GM18870 (cell line): ENCODE measurements around the gene MAGI2.

Source experiments
- ATAC-seq: cut with Tn5 transposase; IDR thresholded peaks from one replicate; pipeline ENCODE4 v1.9.1; 2021; ENCODE audit warnings: moderate library complexity; ENCODE audit not compliant: unreplicated experiment

The MAGI2 gene

GRCh38 chr7:78760620-78761355, 692.7 kb downstream of the MAGI2 start:
- no peak for ATAC-seq

- ATAC-seq: no peak
Measured at GRCh38 chr7:78752554-78752953, 700.9 kb downstream of the MAGI2 start.

- ATAC-seq: no peak
Measured at GRCh38 chr7:78751253-78751652, 702.2 kb downstream of the MAGI2 start.

DNA sequence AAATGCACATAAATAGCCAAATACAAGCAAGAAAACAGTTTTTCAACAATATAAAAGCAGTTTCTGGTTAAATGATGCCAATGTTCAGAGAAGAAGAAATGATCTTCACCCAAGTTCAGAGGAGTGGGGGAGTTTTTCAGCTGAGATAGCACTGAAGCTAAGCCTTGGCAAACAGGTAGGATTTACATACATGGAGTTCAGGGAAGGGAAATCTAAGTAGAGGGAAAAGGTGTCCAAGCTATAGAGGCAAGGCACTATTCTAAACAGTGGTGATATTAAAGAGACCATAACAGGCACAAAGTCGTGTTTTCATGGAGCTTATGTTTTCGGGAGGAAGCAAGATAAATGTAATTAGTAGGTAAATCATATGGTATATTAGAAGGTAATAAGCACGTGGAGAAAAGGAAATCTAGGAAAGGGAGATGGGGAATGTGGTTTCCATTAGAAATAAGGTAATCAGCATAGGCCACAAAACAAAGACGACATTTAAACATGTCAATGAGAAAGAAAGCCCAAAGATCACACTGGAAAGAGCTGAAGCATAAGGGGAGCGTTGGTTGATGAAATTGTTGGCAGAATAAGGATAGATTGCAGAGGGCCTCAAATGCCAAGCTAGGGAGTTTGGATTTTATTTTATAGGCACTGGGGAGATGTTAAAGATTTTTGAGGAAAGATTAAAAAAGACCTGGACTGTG, 704.3 kb downstream of the MAGI2 start:
- no peak for ATAC-seq

- ATAC-seq: no peak
Measured at GRCh38 chr7:78747592-78747991, 705.9 kb downstream of the MAGI2 start.

DNA sequence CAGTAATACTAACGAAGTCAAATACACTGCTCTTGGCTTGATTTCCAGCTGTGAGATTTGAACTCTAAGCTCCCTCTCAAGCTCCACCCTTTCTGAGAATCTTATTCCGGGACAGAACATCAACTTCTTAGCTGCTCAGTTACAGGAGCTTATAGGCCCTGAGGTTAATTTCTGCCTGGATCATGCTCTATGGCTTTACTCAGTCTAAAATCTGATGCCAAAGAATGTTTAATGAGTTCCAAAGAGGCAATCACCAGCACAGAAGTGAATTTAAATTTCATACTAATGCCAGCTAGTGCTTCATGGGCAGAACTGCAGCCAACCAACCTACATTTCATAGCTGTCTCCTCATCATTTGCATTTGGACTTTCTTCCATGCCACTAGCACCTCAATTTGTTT, 707.2 kb downstream of the MAGI2 start:
- ATAC-seq: no peak

DNA sequence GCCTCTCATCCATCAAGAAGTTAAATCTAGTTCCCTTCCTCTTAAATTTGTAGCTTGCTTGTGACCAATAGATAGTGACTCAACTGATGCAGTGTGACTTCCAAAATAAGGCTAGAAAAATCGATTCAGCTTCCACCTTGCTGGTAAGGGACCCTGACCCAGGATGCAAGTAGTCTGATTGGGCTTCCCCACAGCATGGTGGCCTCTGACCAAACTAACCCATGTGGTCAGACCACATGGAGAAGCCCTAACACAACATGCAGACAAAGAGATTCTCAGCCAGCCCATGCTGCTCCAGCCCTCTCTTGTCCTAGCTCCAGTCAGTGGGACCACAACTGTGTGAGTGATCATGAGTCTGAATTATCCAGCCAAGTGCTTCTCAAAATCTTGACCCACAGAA, 710.8 kb downstream of the MAGI2 start:
- ATAC-seq: no peak

DNA sequence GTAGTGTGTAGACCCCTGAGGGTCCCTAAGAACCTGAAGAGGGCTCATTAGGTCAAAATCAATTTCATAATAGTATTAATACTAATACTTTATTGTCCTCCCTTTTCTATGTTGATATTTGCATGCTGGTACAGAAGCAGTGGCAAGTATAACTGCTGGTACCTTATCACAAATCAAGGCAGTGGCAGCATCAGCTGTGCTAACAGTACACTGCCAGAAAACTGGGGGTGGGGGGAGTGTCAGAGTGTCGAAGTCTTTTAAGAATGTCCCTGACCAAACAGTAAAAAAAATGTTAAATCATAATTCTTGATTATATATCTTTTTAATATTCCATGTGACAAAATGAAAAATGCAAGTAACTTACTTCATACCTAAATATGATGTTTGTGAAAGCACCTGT, 716.9 kb downstream of the MAGI2 start:
- ATAC-seq: no peak

GRCh38 chr7:78734626-78735025, 718.8 kb downstream of the MAGI2 start:
- no peak for ATAC-seq

DNA sequence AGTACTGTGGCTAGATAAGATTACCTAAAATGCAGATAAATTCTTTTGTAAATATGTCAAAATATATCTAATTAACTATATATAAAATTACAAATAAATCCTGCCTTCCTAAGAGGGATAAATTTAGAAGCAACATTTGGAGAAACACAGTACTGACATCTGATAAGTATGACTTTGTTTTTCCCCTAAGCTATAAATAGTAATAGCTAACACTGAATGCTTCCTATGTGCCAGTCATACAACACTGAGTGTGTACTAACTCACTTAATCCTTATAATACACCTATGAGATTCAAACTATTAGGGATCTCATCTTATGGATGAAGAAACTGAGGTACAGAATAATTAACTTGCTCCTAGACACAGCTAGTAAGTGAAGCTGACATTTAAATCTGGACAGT, 733.4 kb downstream of the MAGI2 start:
- ATAC-seq: no peak

DNA sequence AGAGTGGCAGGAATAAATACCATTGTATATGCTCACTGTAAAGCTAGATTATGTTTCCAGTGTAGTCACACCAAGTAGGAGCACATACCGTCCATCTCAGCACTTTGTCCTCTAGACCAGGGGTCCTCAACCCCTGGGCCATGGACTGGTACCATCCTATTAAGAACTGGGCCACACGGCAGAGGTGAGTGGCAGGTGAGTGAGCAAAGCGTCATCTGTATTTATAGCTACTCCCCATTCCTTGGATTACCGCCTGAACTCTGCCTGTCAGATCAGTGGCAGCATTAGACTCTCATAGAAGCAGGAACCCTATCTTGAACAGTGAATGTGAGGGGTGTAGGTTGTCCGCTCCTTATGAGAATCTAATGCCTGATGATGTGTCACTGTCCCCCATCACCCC, 735.3 kb downstream of the MAGI2 start:
- ATAC-seq: no peak

GRCh38 chr7:78716876-78717275, 736.6 kb downstream of the MAGI2 start:
- ATAC-seq: no peak

- no peak for ATAC-seq
Measured at GRCh38 chr7:78714356-78714755, 739.1 kb downstream of the MAGI2 start.

DNA sequence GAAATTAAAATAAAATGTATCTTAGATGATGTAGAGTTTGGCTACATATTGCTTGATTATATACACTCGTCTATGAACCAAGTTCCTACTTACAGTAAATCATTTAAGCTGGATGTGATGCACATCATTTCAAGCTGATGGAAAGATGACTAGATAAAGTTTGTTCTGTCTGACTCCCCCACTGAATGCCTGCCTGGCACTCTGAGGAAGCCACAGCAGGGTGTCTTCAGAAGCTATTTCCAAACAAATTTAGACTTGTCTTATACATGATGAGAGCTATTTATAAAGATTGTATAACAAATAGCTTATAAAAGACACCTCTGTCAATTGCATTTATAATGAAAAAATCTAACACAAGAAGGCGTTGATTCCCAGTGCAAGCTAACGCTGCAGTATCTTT, 741.4 kb downstream of the MAGI2 start:
- no peak for ATAC-seq

- no peak for ATAC-seq
Measured at GRCh38 chr7:78709658-78710057, 743.8 kb downstream of the MAGI2 start.

- no peak for ATAC-seq
Measured at GRCh38 chr7:78704504-78704903, 749.0 kb downstream of the MAGI2 start.

DNA sequence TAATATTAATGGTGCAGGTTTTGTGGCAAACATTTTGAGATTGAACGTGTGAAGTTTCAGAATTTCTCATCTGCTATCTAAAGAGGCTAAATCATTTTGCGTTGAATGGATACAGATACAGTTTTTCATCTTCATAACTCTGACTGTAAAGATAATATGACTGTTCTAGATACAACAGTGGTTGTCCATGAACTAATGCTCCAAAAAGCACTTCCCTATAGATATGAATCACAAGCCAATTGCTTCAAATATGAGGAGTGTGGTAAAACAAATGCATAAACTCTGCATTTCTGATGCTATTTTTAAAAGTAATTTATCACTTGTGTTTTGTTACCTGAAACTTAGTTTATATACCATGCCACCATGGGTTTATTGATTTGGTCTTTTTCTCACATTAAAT, 750.1 kb downstream of the MAGI2 start:
- no peak for ATAC-seq

DNA sequence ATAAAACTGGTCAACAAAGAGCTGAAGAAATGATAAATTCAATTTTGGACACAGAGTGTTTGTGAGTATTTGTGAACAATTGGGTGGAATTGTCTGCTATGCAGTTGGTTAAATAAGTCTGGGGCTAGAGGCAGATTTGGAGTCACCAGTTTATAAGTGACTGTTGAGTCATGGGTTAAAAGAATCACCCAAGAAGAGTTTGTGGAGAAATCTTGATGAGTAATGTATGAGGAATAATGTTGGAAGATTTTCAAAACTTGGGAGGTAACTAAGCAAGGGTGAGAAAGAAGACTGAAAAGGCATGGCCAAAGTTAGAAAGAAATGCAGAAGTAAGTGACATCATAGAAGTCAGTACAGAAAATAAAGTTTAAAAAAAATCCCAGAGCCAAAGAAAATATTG, 750.7 kb downstream of the MAGI2 start:
- no peak for ATAC-seq

GRCh38 chr7:78695826-78696225, 757.6 kb downstream of the MAGI2 start:
- no peak for ATAC-seq

GRCh38 chr7:78691584-78691983, 761.9 kb downstream of the MAGI2 start:
- peak; percentile 67 for ATAC-seq

GRCh38 chr7:78690174-78690573, 763.3 kb downstream of the MAGI2 start:
- ATAC-seq: no peak

- ATAC-seq: no peak
Measured at GRCh38 chr7:78688376-78688775, 765.1 kb downstream of the MAGI2 start.

DNA sequence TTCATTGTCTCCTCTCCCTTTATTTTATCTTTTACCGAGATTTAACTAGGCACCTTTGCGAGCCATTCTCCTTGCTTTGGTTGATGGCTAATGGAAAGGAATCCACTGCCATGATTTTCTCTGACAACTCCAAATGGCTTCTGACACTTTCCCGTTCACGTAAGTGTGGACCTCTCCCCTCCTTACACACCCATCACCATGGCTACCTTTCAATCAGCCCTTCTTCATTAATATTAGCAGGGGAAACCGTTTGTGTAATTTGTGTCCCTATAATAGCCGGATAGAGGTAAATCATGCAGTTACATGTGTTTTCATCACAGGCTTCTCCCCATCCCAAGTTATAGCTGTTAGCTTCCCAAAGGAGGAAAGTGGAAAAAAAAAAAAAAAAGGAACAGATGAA, 767.3 kb downstream of the MAGI2 start:
- no peak for ATAC-seq
